ENCODE measurements around the gene TTC16. TPM values are rescaled to one million over a fixed set of nuclear protein-coding genes. Genes with fewer than 3 reads are reported as not detected.

TTC16 gene, protein sequence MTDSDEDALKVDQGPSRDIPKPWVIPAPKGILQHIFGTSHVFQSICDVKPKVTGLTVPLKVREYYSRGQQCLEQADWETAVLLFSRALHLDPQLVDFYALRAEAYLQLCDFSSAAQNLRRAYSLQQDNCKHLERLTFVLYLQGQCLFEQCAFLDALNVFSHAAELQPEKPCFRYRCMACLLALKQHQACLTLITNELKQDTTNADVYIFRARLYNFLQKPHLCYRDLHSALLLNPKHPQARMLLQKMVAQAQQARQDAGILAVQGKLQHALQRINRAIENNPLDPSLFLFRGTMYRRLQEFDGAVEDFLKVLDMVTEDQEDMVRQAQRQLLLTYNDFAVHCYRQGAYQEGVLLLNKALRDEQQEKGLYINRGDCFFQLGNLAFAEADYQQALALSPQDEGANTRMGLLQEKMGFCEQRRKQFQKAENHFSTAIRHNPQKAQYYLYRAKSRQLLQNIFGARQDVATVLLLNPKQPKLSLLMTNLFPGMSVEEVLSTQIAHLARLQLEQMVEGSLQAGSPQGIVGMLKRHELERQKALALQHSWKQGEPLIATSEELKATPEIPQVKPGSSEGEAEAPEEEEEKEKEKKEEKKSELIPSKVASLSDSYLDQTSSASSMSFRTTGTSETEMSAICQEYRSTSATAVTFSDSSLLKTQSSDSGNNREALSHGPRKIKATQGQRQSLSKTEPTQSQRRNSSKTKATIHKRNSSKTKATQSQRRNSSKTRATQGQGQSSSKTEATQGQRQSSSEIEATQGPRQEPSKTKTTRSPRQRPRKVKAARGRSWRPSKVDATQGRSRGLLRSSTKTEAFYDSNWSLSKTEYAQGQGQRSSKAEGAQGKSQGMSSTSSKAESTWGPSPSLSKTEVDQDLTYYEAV
- polyA plus RNA-seq (ENCODE audit: insufficient read length): 0.28 TPM
- long read RNA-seq, donor 1, partial matches to known transcripts: 0 of 5 reads
- long read RNA-seq, donor 1, other reads (novel, unspliced or antisense): 5 of 5 reads
- long read RNA-seq, donor 2, partial matches to known transcripts: 0 of 7 reads
- long read RNA-seq, donor 2, other reads (novel, unspliced or antisense): 7 of 7 reads
- long read RNA-seq, donor 3, partial matches to known transcripts: 0 of 8 reads
- long read RNA-seq, donor 3, other reads (novel, unspliced or antisense): 8 of 8 reads
- long read RNA-seq, donor 4: 0 reads
- long read RNA-seq, donor 5: 0 reads
- long read RNA-seq, donor 6, partial matches to known transcripts: 0 of 15 reads
- long read RNA-seq, donor 6, other reads (novel, unspliced or antisense): 15 of 15 reads
- long read RNA-seq, donor 7: 0 reads
- long read RNA-seq, donor 8: 0 reads

DNA sequence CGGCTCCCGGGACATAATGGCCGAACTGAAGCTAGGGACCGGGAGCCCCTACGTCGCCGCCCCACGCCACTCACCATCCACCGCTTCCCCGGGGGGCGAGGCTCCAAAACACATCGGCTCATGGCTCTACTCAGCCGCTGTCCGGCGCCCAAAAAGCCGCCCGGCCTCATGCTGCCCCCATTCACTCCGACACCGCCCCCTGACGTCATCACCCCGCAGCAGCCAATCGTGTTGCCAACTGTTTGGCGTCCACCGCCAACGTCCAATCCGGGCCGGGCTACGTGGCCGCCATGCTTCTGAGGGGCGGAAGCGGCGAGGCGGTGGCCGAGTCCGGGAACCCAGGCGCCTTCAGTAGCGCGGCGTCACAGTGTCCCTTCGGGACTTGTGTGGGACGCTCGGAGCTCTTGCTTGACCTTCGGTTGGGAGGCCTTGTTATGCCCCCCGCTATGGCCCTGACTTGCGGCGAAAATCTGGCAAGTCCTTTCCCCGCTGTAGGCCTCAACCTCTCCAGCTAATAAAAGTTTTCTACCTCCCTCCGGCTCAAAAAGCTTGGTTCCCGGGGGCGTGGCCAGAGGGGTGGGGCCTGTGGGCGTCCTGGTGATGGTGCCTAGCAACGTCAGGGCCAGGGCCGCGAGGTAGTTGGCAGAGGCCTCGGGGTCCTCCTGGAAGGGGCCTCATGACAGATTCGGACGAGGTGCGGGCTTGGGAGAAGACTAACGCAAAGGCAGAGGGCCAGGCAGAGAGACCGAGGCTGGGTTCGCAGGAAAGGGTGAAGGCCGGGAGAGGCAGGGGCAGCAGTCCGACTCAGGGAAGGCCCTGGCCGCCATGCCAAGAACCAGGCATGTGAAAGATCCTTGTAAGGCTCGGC, at the start of gene TTC16, which contains the start of gene PTRH1:
TSS of gene TTC16 (plus strand) at position 610 of the 868 bp plus-strand sequence. CDS start at position 677, 67 bp downstream.
TSS of gene PTRH1 (minus strand) at position 194 of the 868 bp plus-strand sequence. CDS start at position 170, 24 bp downstream.
- DNase-seq: peak; percentile 95

DNA sequence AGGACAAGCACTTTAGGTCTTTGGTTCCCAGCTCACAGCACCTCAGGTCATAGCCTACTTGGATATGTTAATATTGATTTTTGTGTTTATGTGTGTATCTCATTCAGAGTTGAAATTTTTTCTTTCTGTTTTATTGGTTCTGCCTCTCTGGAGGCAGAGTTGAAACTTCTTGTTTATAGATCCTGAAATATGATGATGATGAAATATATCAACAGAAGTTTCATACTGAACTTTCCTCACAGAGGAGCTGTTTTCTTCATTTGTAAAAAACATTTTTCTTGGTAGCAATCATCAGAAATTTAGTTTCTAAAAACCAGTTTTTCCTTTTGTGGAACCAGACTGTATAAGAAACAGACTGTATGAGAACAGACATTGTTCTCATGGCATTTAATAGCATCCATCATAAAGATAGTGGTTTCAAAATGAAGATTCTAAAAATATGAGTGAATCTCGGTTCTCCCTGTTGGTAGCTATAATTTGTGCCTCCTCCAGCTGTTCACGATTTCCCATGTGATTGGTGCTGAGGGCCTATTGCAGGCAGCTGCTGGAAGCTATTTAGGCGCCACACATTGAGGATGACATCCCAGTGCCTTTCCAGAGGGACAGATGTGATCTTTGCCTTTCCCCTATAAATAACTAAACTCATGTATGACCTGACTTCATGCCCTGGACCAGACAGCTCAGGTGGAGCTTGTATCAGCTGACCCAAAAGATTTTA, 48.6 kb upstream of the TTC16 start:
- no peak for DNase-seq

- no peak for DNase-seq
Measured at GRCh38 chr9:127667906-127668305, 48.0 kb upstream of the TTC16 start.

- no peak for DNase-seq
Measured at GRCh38 chr9:127673234-127673633, 42.6 kb upstream of the TTC16 start.

GRCh38 chr9:127676638-127677037, 39.2 kb upstream of the TTC16 start:
- no peak for DNase-seq

DNA sequence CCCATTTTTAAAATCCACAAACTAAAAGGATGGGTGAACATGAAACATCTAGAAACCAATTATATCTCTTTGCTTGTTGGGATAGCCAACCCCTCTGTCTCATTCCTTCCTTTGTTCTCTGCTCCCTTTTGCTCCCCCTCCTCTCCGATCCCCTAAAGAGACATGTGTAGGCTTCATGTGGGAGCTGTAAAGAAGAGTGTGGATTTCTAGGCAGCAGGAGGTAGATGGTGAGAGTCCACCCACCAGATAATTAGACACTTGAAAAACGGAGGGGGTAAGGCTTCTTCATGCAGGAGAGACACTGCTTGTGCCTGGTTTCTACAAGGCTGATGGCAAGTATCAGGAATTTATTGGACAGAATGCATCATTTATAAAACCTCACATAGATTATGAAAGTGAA, 36.4 kb upstream of the TTC16 start:
- no peak for DNase-seq

DNA sequence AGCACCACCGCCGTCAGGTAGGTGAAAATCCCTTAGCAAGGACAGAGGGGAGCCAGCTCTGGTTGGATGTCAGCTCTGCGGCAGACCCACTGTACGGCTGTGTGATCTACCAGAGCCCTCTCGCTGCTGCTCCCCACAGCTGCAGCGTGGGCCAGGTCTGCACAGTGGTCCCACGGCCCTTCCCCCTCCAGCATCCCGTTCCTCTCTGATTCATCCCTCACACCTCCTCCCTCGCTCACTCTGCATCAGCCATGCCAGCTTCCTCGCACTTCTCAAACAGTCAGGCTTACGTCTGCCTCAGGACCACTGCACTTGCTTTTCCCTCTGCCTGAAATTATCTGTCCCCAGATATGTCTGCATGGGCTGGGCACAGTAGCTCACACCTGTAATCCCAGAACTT, 35.7 kb upstream of the TTC16 start:
- DNase-seq: no peak

DNA sequence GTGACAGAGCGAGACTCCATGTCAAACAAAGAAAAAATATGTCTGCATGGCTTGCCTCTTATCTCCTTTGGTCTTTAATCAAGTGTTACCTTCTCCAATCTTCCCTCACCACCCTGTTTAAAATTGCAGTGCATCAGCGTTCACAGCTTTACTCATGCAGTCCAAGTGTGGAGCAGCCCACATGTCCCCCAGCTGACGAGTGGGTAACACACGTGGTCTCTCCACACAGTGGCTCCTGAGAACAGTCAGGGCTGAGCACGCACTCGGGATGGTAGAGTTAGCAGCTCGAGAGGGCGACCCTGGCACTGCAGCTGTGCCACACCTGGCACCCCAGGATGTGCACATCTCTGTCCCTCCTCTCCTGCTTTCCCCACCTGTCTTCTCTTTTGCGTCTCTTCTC, 35.0 kb upstream of the TTC16 start:
- DNase-seq: no peak

DNA sequence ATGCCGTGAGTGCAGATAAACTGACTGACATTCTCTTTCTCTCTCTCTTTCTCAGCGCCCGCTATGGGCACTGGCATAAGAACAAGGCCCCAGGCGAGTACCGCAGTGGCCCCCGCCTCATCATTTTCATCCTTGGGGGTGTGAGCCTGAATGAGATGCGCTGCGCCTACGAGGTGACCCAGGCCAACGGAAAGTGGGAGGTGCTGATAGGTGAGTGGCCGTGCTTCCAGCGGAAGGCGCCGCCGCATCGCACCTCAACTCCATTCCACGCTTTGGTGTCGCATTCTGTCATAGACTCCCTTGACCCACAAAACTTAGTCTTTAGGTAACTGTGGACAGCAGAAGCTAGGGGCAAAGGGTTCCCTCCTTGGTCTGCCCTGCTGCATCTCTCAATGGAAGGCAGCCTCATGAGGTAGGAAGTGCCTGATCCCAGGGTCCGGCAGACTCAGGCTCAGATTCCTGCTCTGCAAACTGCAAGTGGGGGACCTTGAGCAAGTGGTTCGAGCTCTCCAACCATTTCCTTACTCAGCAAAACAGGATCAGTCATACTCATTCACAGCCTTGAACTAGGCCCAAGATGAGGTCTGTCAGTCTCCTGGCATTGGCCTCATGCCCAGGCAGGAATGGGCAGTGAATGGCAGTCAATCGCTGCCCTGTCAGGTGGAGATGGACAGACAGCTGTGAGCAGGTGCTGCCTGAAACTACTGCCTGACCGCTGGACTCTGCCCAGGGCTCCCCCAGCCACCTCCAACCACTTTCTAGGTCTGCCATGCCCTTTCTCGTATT, 33.3 kb upstream of the TTC16 start:
- DNase-seq: no peak

- DNase-seq: no peak
Measured at GRCh38 chr9:127683723-127684122, 32.2 kb upstream of the TTC16 start.

GRCh38 chr9:127684576-127684975, 31.3 kb upstream of the TTC16 start:
- no peak for DNase-seq

GRCh38 chr9:127686461-127687393, 29.2 kb upstream of the TTC16 start:
- no peak for DNase-seq

GRCh38 chr9:127689329-127690000, 26.4 kb upstream of the TTC16 start:
- no peak for DNase-seq

DNA sequence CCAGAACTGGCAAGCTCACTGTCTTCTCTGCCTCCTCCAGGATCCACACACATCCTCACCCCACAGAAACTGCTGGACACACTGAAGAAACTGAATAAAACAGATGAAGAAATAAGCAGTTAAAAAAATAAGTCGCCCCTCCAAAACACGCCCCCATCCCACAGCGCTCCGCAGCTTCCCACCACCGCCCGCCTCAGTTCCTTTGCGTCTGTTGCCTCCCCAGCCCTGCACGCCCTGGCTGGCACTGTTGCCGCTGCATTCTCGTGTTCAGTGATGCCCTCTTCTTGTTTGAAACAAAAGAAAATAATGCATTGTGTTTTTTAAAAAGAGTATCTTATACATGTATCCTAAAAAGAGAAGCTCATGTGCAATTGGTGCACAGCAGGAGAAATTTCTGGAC, 25.1 kb upstream of the TTC16 start:
- no peak for DNase-seq

DNA sequence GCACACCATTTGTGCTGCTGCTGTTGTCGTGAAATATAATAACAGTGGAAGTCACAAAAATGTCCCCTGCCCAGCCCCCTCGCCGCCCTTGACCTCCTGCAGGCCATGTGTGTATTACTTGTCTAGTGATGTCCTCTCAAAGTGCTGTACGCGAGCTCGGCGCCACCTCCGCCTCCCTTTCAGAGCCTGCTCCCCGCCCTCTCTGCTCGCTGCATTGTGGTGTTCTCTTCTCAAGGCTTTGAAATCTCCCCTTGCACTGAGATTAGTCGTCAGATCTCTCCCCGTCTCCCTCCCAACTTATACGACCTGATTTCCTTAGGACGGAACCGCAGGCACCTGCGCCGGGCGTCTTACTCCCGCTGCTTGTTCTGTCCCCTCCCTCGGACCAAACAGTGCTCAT, 23.8 kb upstream of the TTC16 start:
- no peak for DNase-seq

- no peak for DNase-seq
Measured at GRCh38 chr9:127693143-127693542, 22.7 kb upstream of the TTC16 start.

DNA sequence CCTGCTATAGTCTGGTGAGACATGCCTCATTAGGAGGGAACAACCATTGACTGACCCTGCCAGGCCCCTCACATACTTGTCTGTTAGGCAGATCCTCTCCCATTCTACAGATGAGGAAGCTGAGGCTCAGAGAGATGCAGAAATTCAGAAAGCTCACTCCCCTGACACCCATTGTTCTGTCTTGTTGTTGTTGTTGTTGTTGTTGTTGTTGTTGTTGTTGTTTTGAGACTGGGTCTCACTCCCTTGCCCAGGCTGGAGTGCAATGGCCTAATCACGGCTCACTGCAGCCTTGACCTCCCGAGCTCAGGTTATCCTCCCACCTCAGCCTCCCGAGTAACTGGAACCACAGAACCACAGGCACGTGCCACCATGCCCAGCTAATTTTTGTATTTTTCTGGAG, 22.2 kb upstream of the TTC16 start:
- no peak for DNase-seq

Data from left kidney (tissue), 8 donors.